ENCODE results near the gene GSC2.
"Not testable (repeated sequence)": the region's sequence is repeated elsewhere in the genome, so short reads cannot be mapped to it uniquely, and the experiment has no call there.

The GSC2 gene

GRCh38 chr22:19178065-19178656 lies 28.1 kb upstream of the GSC2 start:
- DNase-seq (ENCODE audit: low spot score), result no peak

- DNase-seq (ENCODE audit: low spot score), result no peak
These were observed 27.3 kb upstream of the GSC2 start for GRCh38 chr22:19177164-19178064.

GRCh38 chr22:19176732-19177131 lies 26.6 kb upstream of the GSC2 start:
- DNase-seq (ENCODE audit: low spot score), result no peak

- no peak for DNase-seq (ENCODE audit: low spot score)
These were observed 26.1 kb upstream of the GSC2 start for GRCh38 chr22:19176175-19176643.

GRCh38 chr22:19175602-19176174 lies 25.6 kb upstream of the GSC2 start:
- no peak for DNase-seq (ENCODE audit: low spot score)

DNA sequence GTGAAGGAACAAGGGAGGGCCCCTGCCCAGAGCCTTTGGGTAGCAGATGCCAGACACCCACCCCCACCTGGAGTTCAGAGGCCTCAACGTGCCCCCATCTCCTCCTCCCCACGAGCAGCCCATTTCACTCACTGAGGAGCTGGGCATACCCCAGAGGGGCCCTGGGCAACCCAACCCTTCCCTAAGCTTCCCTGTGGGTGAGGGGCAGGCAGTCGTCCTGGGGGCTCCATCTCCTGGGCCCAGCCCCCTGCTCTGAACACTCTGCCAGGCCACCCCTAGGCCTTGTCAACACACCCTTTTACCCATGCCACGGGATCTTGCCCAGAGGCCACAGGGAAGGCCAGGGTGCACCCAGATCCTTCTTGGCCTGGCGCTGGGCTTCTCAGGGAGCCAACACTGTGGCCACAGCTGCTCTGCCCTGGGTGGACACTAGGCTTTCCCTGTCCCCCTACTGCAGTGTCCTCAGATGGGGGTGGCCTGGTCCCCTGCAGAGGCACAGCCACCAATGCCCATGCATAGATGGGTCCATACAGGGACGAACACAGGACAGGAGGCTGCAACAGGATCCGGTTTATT lies 25.0 kb upstream of the GSC2 start:
- no peak for DNase-seq (ENCODE audit: low spot score)

- peak; percentile 86 for DNase-seq (ENCODE audit: low spot score)
These were observed 24.3 kb upstream of the GSC2 start for GRCh38 chr22:19174106-19175025.

GRCh38 chr22:19173047-19174035 lies 23.2 kb upstream of the GSC2 start:
- DNase-seq (ENCODE audit: low spot score), result peak; percentile 26

DNA sequence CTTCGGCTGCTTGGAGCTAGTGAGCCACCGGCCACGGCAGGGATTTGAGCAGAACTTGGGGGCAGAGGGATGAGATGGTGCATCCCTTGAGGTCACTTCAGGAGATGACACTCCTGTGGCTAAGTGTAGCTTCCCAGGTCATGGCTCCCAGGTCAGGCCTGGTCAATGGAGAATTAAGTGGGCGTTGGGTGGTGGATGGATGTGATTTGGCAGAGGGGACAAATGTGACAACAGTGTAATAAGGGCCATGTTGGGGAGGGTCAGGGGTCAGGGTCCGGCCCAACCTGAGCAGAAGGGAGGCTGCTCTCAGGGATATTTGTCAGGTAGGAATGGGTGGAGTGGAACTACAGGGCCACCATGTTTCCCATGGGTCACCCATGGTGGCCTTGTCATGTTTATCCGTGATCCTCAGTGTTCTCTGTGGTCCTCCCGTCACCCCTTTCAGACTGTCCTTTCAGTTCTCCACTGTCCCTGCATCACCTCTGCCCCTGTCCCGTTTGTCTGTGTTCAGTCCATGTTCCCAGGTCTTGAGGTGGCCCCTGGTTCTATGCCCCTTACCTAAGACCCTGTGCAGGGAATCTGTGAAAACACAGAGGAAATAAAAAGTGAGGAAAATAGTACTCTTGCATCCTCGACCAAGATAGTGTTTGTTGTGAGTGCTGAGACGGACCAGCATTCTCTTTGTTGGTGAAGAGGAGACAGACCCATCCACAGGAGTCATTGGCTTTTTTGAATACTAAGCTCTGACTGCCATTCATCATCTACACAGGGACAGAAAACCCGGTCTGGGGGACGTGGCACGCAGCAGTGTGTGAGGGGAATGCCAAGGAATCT lies 22.3 kb upstream of the GSC2 start:
- no peak for DNase-seq (ENCODE audit: low spot score)

GRCh38 chr22:19169947-19170318 lies 19.8 kb upstream of the GSC2 start:
- DNase-seq (ENCODE audit: low spot score), result no peak

GRCh38 chr22:19169002-19169946 lies 19.2 kb upstream of the GSC2 start:
- no peak for DNase-seq (ENCODE audit: low spot score)

- no peak for DNase-seq (ENCODE audit: low spot score)
These were observed 18.2 kb upstream of the GSC2 start for GRCh38 chr22:19168088-19168890.

- no peak for DNase-seq (ENCODE audit: low spot score)
These were observed 17.2 kb upstream of the GSC2 start for GRCh38 chr22:19167106-19167869.

GRCh38 chr22:19166421-19166820 lies 16.3 kb upstream of the GSC2 start:
- DNase-seq (ENCODE audit: low spot score), result no peak

- DNase-seq (ENCODE audit: low spot score), result no peak
These were observed 14.3 kb upstream of the GSC2 start for GRCh38 chr22:19164425-19164824.

GRCh38 chr22:19158649-19159048 lies 8.6 kb upstream of the GSC2 start:
- DNase-seq (ENCODE audit: low spot score), result not testable (repeated sequence)

DNA sequence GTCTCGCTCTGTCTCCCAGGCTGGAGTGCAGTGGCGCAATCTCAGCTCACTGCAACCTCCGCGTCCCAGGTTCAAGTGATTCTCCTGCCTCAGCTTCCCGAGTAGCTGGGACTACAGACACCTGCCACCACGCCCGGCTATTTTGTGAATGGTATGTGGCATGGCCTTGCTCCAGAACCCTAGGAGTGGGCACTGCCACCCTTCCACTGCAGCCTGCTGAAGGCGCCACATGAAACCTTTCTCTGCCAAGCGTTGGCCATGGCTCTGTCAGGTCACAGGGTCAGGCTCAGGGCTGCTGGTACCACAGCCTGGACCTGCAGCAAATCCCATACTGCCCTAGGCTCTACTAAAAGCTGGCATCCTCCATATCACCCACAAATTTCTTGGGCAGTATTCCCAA lies 6.0 kb upstream of the GSC2 start:
- not testable (repeated sequence) for DNase-seq (ENCODE audit: low spot score)

Data from kidney tubule cell (primary cell).